Neuronal stem cell (in vitro differentiated cells): ENCODE results near the gene CNTRL.

Experiments
- DNase-seq: peaks from one replicate; pipeline ENCODE4 v3.0.0-alpha.2; 2013; ENCODE audit warnings: low spot score
- H2AFZ ChIP-seq: one replicate; pipeline ENCODE4 v1.6.1; 2013; ENCODE audit warnings: mild to moderate bottlenecking, low read length, inconsistent platforms
- H2AK5ac ChIP-seq: 2 replicates; pipeline ENCODE4 v1.6.1; 2013; ENCODE audit warnings: low read depth, mild to moderate bottlenecking, inconsistent platforms, low read length, moderate library complexity, mixed read lengths
- H2BK120ac ChIP-seq: 2 replicates; pipeline ENCODE4 v1.6.1; 2013; ENCODE audit warnings: low read depth, mild to moderate bottlenecking, inconsistent platforms, low read length, moderate library complexity, mixed read lengths
- H2BK12ac ChIP-seq: one replicate; pipeline ENCODE4 v1.6.1; 2013; ENCODE audit warnings: low read length, inconsistent platforms
- H2BK15ac ChIP-seq: 2 replicates; pipeline ENCODE4 v1.6.1; 2013; ENCODE audit warnings: mild to moderate bottlenecking, low read length, inconsistent platforms, mixed read lengths
- H2BK5ac ChIP-seq: one replicate; pipeline ENCODE4 v1.6.1; 2013; ENCODE audit warnings: inconsistent platforms, mild to moderate bottlenecking, low read length, moderate library complexity
- H3K14ac ChIP-seq: one replicate; pipeline ENCODE4 v1.6.1; 2013; ENCODE audit warnings: low read length, inconsistent platforms
- H3K18ac ChIP-seq: 2 replicates; pipeline ENCODE4 v1.6.1; 2013; ENCODE audit warnings: low read length, inconsistent platforms
- H3K23ac ChIP-seq: 2 replicates; pipeline ENCODE4 v1.6.1; 2013; ENCODE audit warnings: low read depth, mild to moderate bottlenecking, mixed read lengths, low read length, inconsistent platforms; ENCODE audit not compliant: poor library complexity
- H3K27ac ChIP-seq: replicated peaks from 3 replicates; pipeline ENCODE4 v1.5.1; 2013; ENCODE audit warnings: low read length, inconsistent platforms
- H3K27me3 ChIP-seq, 3 experiments: 2 replicates each; pipeline ENCODE4 v1.6.1; 2013; ENCODE audit warnings: low read length in 3 of 3, mild to moderate bottlenecking in 2 of 3, inconsistent platforms in 1 of 3, low read depth in 1 of 3, mixed read lengths in 1 of 3, moderate library complexity in 1 of 3; ENCODE audit not compliant: control insufficient read depth in 3 of 3, insufficient read depth in 3 of 3
- H3K36me3 ChIP-seq, 2 donors: replicated peaks in 1 of 2; 2 replicates each; pipeline ENCODE4 v1.6.1; 2013; ENCODE audit warnings: low read length in 2 of 2; ENCODE audit not compliant: control insufficient read depth in 2 of 2, insufficient read depth in 2 of 2
- H3K4ac ChIP-seq: 2 replicates; pipeline ENCODE4 v1.6.1; 2013; ENCODE audit warnings: inconsistent platforms, mild to moderate bottlenecking, low read length, moderate library complexity
- H3K4me1 ChIP-seq, 2 donors: 1 replicate in 1 of 2; 2 replicates in 1 of 2; pipeline ENCODE4 v1.6.1; 2013; ENCODE audit warnings: low read length in 2 of 2, low read depth in 1 of 2; ENCODE audit not compliant: control insufficient read depth in 2 of 2, insufficient read depth in 1 of 2
- H3K4me2 ChIP-seq: one replicate; pipeline ENCODE4 v1.6.1; 2013; ENCODE audit warnings: mild to moderate bottlenecking, low read length, inconsistent platforms; ENCODE audit not compliant: insufficient read depth, poor library complexity, severe bottlenecking
- H3K4me3 ChIP-seq, 2 donors: 2 replicates each; pipeline ENCODE4 v1.5.1; 2013; ENCODE audit warnings: low read length in 2 of 2, mild to moderate bottlenecking in 2 of 2, inconsistent platforms in 1 of 2, moderate library complexity in 1 of 2
- H3K79me1 ChIP-seq: one replicate; pipeline ENCODE4 v1.6.1; 2013; ENCODE audit warnings: low read depth, mild to moderate bottlenecking, inconsistent platforms, low read length, moderate library complexity
- H3K9ac ChIP-seq: one replicate; pipeline ENCODE4 v1.6.1; 2013; ENCODE audit warnings: mild to moderate bottlenecking, low read depth, low read length, inconsistent platforms; ENCODE audit not compliant: poor library complexity
- H3K9me3 ChIP-seq, 2 donors: replicated peaks in 1 of 2; 2 replicates each; pipeline versions ENCODE3 to v1.6.1; 2013; ENCODE audit warnings: low read length in 2 of 2, mild to moderate bottlenecking in 2 of 2, inconsistent platforms in 1 of 2, low read depth in 1 of 2, mixed read lengths in 1 of 2, moderate library complexity in 1 of 2; ENCODE audit not compliant: control insufficient read depth in 2 of 2, insufficient read depth in 1 of 2
- H4K8ac ChIP-seq: one replicate; pipeline ENCODE4 v1.6.1; 2013; ENCODE audit warnings: low read depth, mild to moderate bottlenecking, inconsistent platforms, low read length, moderate library complexity
- H4K91ac ChIP-seq: one replicate; pipeline ENCODE4 v1.6.1; 2013; ENCODE audit warnings: low read length, low read depth, mild to moderate bottlenecking, inconsistent platforms; ENCODE audit not compliant: poor library complexity
- WGBS, 2 donors: extraction: QIAGEN DNeasy Blood & Tissue Kit; methylation state at CpG; one replicate each; pipeline ENCODE4 v1.1.7; 2013; ENCODE audit warnings: missing lambda C conversion rate in 2 of 2, mixed read lengths in 1 of 2; ENCODE audit not compliant: insufficient read length in 2 of 2, insufficient replicate concordance in 1 of 2; ENCODE audit errors: extremely low coverage in 2 of 2; 5-methylcytosine and 5-hydroxymethylcytosine counted together

CNTRL gene

GRCh38 chr9:121059513-121059912, 15.2 kb upstream of the CNTRL start:
- no peaks in the 10 kb centered on the region for H3K27me3 ChIP-seq
- no peak overlapping the region for H3K4me2 ChIP-seq
- no peak overlapping the region for H3K18ac ChIP-seq
- no peak overlapping the region for H3K14ac ChIP-seq
- H3K27ac ChIP-seq: no peak overlapping the region
- H3K79me1 ChIP-seq: no peaks in the 10 kb centered on the region
- no peak overlapping the region for H2AK5ac ChIP-seq
- no peak overlapping the region for H3K9ac ChIP-seq
- no peak for DNase-seq
- no peak overlapping the region for H2BK12ac ChIP-seq
- H3K4ac ChIP-seq: no peak overlapping the region
- H3K9me3 ChIP-seq: no peaks in the 10 kb centered on the region
- H3K23ac ChIP-seq: no peak overlapping the region
- no peaks in the 10 kb centered on the region for H3K4me1 ChIP-seq
- no peak overlapping the region for H2BK15ac ChIP-seq
- no peak overlapping the region for H2BK5ac ChIP-seq
- no CpG with 5 or more reads among the region's 6 CpGs for WGBS, 2 donors
- no peak overlapping the region for H4K8ac ChIP-seq
- no peak overlapping the region for H2BK120ac ChIP-seq
- no peak overlapping the region for H2AFZ ChIP-seq
- no peaks in the 10 kb centered on the region for H3K36me3 ChIP-seq
- no peak overlapping the region for H3K4me3 ChIP-seq
- H4K91ac ChIP-seq: no peak overlapping the region

GRCh38 chr9:121059998-121060636, 14.6 kb upstream of the CNTRL start:
- Histone ChIP-seq H3K4me3 (no peak overlapping the region), H3K27me3 (no peaks in the 10 kb centered on the region), H3K79me1 (no peaks in the 10 kb centered on the region), H3K36me3 (no peaks in the 10 kb centered on the region), H3K14ac (no peak overlapping the region), H2BK12ac (no peak overlapping the region), H3K9ac (no peak overlapping the region), H3K4ac (no peak overlapping the region), H4K91ac (no peak overlapping the region), H2AK5ac (no peak overlapping the region), H2BK120ac (no peak overlapping the region), H2BK5ac (no peak overlapping the region), H4K8ac (no peak overlapping the region), H3K4me2 (no peak overlapping the region), H3K9me3 (no peaks in the 10 kb centered on the region), H2AFZ (peak overlapping the region; percentile 27), H3K18ac (no peak overlapping the region), H3K27ac (no peak overlapping the region), H3K23ac (no peak overlapping the region), H2BK15ac (no peak overlapping the region), H3K4me1 (no peaks in the 10 kb centered on the region)
- DNase-seq: peak; percentile 61
- WGBS, 2 donors: no CpG with 5 or more reads among the region's 6 CpGs

GRCh38 chr9:121066850-121067249, 7.9 kb upstream of the CNTRL start:
- H2BK120ac ChIP-seq: no peak overlapping the region
- no peak overlapping the region for H2BK5ac ChIP-seq
- H3K23ac ChIP-seq: no peak overlapping the region
- H3K27me3 ChIP-seq: no peaks in the 10 kb centered on the region
- H3K4me2 ChIP-seq: no peak overlapping the region
- H4K8ac ChIP-seq: no peak overlapping the region
- H3K4me3 ChIP-seq: no peak overlapping the region
- peaks cover 0 to 2% of the 10 kb centered on the region in 2 donors for H3K36me3 ChIP-seq
- H2AK5ac ChIP-seq: no peak overlapping the region
- H3K9me3 ChIP-seq: peaks cover 0 to 11% of the 10 kb centered on the region in 2 donors
- no peak overlapping the region for H2BK15ac ChIP-seq
- no peak overlapping the region for H2BK12ac ChIP-seq
- H3K27ac ChIP-seq: no peak overlapping the region
- no peak overlapping the region for H3K18ac ChIP-seq
- no CpG with 5 or more reads among the region's 1 CpG for WGBS, 2 donors
- no peak overlapping the region for H3K9ac ChIP-seq
- H3K79me1 ChIP-seq: no peaks in the 10 kb centered on the region
- DNase-seq: no peak
- H2AFZ ChIP-seq: no peak overlapping the region
- no peak overlapping the region for H3K4ac ChIP-seq
- no peak overlapping the region for H3K14ac ChIP-seq
- no peak overlapping the region for H4K91ac ChIP-seq
- no peaks in the 10 kb centered on the region for H3K4me1 ChIP-seq

DNA sequence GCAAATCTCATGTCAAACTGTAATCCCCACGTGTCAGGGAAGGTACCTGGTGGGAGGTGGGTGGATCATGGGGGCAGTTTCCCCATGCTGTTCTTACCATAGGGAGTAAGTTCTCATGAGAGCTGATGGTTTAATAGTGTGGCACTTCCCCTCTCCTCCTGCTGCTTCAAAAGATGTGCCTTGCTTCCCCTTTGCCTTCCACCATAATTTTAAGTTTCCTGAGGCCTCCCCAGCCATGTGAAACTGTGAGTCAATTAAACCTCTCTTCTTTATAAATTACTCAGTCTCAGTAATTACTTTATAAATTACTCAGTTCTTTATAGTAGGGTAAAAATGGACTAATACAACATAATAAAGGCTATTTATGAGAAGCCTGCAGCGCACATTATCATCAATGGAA, 7.1 kb upstream of the CNTRL start:
- no peak overlapping the region for H2BK5ac ChIP-seq
- no peak overlapping the region for H2BK15ac ChIP-seq
- H4K91ac ChIP-seq: no peak overlapping the region
- no peak overlapping the region for H3K4me3 ChIP-seq
- H4K8ac ChIP-seq: no peak overlapping the region
- H3K27me3 ChIP-seq: no peaks in the 10 kb centered on the region
- H3K9me3 ChIP-seq: peaks cover 0 to 11% of the 10 kb centered on the region in 2 donors
- no peak overlapping the region for H3K14ac ChIP-seq
- no CpG with 5 or more reads among the region's 2 CpGs for WGBS, 2 donors
- H2BK12ac ChIP-seq: no peak overlapping the region
- no peak overlapping the region for H3K23ac ChIP-seq
- H3K9ac ChIP-seq: no peak overlapping the region
- no peak for DNase-seq
- no peak overlapping the region for H2AK5ac ChIP-seq
- H2AFZ ChIP-seq: no peak overlapping the region
- H3K27ac ChIP-seq: no peak overlapping the region
- no peak overlapping the region for H3K4ac ChIP-seq
- H3K4me1 ChIP-seq: no peaks in the 10 kb centered on the region
- no peak overlapping the region for H2BK120ac ChIP-seq
- H3K18ac ChIP-seq: no peak overlapping the region
- no peak overlapping the region for H3K4me2 ChIP-seq
- H3K79me1 ChIP-seq: no peaks in the 10 kb centered on the region
- H3K36me3 ChIP-seq: peaks cover 0 to 2% of the 10 kb centered on the region in 2 donors
